ENCODE results near the gene SPDEF. TPM values are rescaled to one million over a fixed set of nuclear protein-coding genes. Genes with fewer than 3 reads are reported as not detected.

Gene SPDEF
- total and polyA plus RNA-seq, 10 of the 15 experiments (the other 5 are each of a cell fraction or from before 2014, with no cell fraction given) = not detected

GRCh38 chr6:34571388-34571787 lies 15.3 kb upstream of the SPDEF start:
- Histone ChIP-seq H3K4me3 (no peak overlapping the region), H3K4me1 (ENCODE audit: control insufficient read depth, insufficient read depth, low read length) (no peaks in the 10 kb centered on the region), H3K4me2 (ENCODE audit: control insufficient read depth, insufficient read depth) (no peak overlapping the region), H4K20me1 (ENCODE audit: control insufficient read depth, insufficient read depth) (no peaks in the 10 kb centered on the region), H3K9ac (ENCODE audit: control insufficient read depth, insufficient read depth, low read length) (no peak overlapping the region), H3K79me2 (ENCODE audit: control insufficient read depth, insufficient read depth, low read length) (no peaks in the 10 kb centered on the region), H3K36me3 (ENCODE audit: control insufficient read depth in 2 of 2, insufficient read depth in 2 of 2, low read length in 1 of 2) (no peaks in the 10 kb centered on the region), H3K27me3 (replicated peaks in 1 of 2; ENCODE audit: control insufficient read depth in 2 of 2, insufficient read depth in 2 of 2, low read length in 1 of 2) (no peaks in the 10 kb centered on the region), H3K27ac (ENCODE audit: control insufficient read depth, insufficient read depth) (no peak overlapping the region), H3K9me3 (replicated peaks; ENCODE audit: control insufficient read depth, insufficient read depth, low read length) (no peaks in the 10 kb centered on the region), H2AFZ (ENCODE audit: control insufficient read depth, low read depth, low read length) (no peak overlapping the region)
- ATAC-seq (no peak; the same call in 2 of the 3 replicates), DNase-seq (ENCODE audit: low read depth, low spot score) (no peak), FAIRE-seq (no peak)
- 79% methylated on average over 9 of the region's 9 CpGs for WGBS (ENCODE audit: insufficient coverage, insufficient replicate concordance, low lambda C conversion rate, missing lambda C conversion rate)
- CTCF ChIA-PET = interaction anchor here (0.5 kb wide), 1 partner anchor 397 kb away, joined by 3 read pairs; no protein-coding TSS in a partner anchor
- RAD21 ChIA-PET (ENCODE audit: unreplicated experiment) = no interaction called here
- BruUV-seq (replicated peaks) = no TSS peak
- SMC1A ChIA-PET (ENCODE audit: uncharacterized antibody, unreplicated experiment) = no interaction called here
- POLR2A ChIA-PET = interaction anchor here (0.6 kb wide), 1 partner anchor 731 kb away, joined by 7 read pairs; no protein-coding TSS in a partner anchor
- TF ChIP-seq BACH1 (IDR thresholded peaks at IDR 0.05; ENCODE audit: borderline replicate concordance) (no peak), POLR2A (IDR thresholded peaks at IDR 0.05; ENCODE audit: low read depth, low read length) (0 out of 2 replicates have a peak, but pooled peaks have one; percentile 0), STAT3 (IDR thresholded peaks at IDR 0.05; ENCODE audit: low read depth, low read length) (no peak)
- intact Hi-C loops (cut with micrococcal nuclease; ENCODE audit: unreplicated experiment) = no loop called here
- in situ Hi-C loops (cut with MboI) = no loop called here

GRCh38 chr6:34570066-34570833 lies 14.1 kb upstream of the SPDEF start:
- Histone ChIP-seq H3K4me1 (ENCODE audit: control insufficient read depth, insufficient read depth, low read length) (no peaks in the 10 kb centered on the region), H3K4me2 (ENCODE audit: control insufficient read depth, insufficient read depth) (no peak overlapping the region), H3K27me3 (replicated peaks in 1 of 2; ENCODE audit: control insufficient read depth in 2 of 2, insufficient read depth in 2 of 2, low read length in 1 of 2) (no peaks in the 10 kb centered on the region), H3K9ac (ENCODE audit: control insufficient read depth, insufficient read depth, low read length) (no peak overlapping the region), H3K36me3 (ENCODE audit: control insufficient read depth in 2 of 2, insufficient read depth in 2 of 2, low read length in 1 of 2) (no peaks in the 10 kb centered on the region), H3K9me3 (replicated peaks; ENCODE audit: control insufficient read depth, insufficient read depth, low read length) (no peaks in the 10 kb centered on the region), H4K20me1 (ENCODE audit: control insufficient read depth, insufficient read depth) (no peaks in the 10 kb centered on the region), H2AFZ (ENCODE audit: control insufficient read depth, low read depth, low read length) (no peak overlapping the region), H3K4me3 (no peak overlapping the region), H3K79me2 (ENCODE audit: control insufficient read depth, insufficient read depth, low read length) (no peaks in the 10 kb centered on the region), H3K27ac (ENCODE audit: control insufficient read depth, insufficient read depth) (no peak overlapping the region)
- intact Hi-C loops (cut with micrococcal nuclease; ENCODE audit: unreplicated experiment) = no loop called here
- FAIRE-seq (no peak), ATAC-seq (no peak), DNase-seq (ENCODE audit: low read depth, low spot score) (no peak)
- in situ Hi-C loops (cut with MboI) = no loop called here
- RAD21 ChIA-PET (ENCODE audit: unreplicated experiment) = interaction anchor here (1.2 kb wide), 1 partner anchor 110 kb away, joined by 3 read pairs; no protein-coding TSS in a partner anchor
- CTCF ChIA-PET = no interaction called here
- SMC1A ChIA-PET (ENCODE audit: uncharacterized antibody, unreplicated experiment) = no interaction called here
- WGBS (ENCODE audit: insufficient coverage, insufficient replicate concordance, low lambda C conversion rate, missing lambda C conversion rate) = 58% methylated on average over 21 of the region's 21 CpGs
- POLR2A ChIA-PET = interaction anchor here (0.5 kb wide), 1 partner anchor 189 kb away, joined by 5 read pairs; no protein-coding TSS in a partner anchor
- no TSS peak for BruUV-seq (replicated peaks)
- TF ChIP-seq IRF5 (IDR thresholded peaks at IDR 0.05; ENCODE audit: borderline replicate concordance) (no peak), ZNF622 (IDR thresholded peaks at IDR 0.05) (no peak), CBX3 (IDR thresholded peaks at IDR 0.05; ENCODE audit: borderline replicate concordance, low read depth) (no peak), SREBF1 (IDR thresholded peaks at IDR 0.05; ENCODE audit: low read length) (no peak), NR2C2 (IDR thresholded peaks at IDR 0.05; ENCODE audit: borderline replicate concordance, control insufficient read depth, insufficient read length, low read depth) (no peak), BCL11A (IDR thresholded peaks at IDR 0.05; ENCODE audit: low read depth, low read length) (no peak), TARDBP (IDR thresholded peaks at IDR 0.05; ENCODE audit: borderline replicate concordance) (no peak), BCLAF1 (IDR thresholded peaks at IDR 0.05) (no peak), MYC (IDR thresholded peaks at IDR 0.05; ENCODE audit: insufficient read depth, insufficient read length, insufficient replicate concordance, low read length, severe bottlenecking) (no peak)

All from GM12878 (cell line).